HG02981 (cell line): Measurements from ENCODE around the gene PBX3.

ENCODE experiments used
- ATAC-seq: cut with Tn5 transposase; IDR thresholded peaks from one replicate; pipeline ENCODE4 v1.9.1; 2021; ENCODE audit warnings: mild to moderate bottlenecking, moderate library complexity; ENCODE audit not compliant: unreplicated experiment

The PBX3 gene

GRCh38 chr9:125968714-125969374 lies 221.7 kb downstream of the PBX3 start:
- no peak for ATAC-seq

- no peak for ATAC-seq
Measured at GRCh38 chr9:125969462-125969861, 222.3 kb downstream of the PBX3 start.

GRCh38 chr9:125969868-125970267 lies 222.7 kb downstream of the PBX3 start:
- ATAC-seq = no peak

GRCh38 chr9:125970340-125970739 lies 223.2 kb downstream of the PBX3 start:
- ATAC-seq = no peak

GRCh38 chr9:125971050-125971449 lies 223.9 kb downstream of the PBX3 start:
- ATAC-seq = no peak

- no peak for ATAC-seq
Measured at GRCh38 chr9:125972012-125972729, 225.0 kb downstream of the PBX3 start.

GRCh38 chr9:125973547-125973946 lies 226.4 kb downstream of the PBX3 start:
- ATAC-seq = no peak

GRCh38 chr9:125974705-125975104 lies 227.5 kb downstream of the PBX3 start:
- no peak for ATAC-seq

- ATAC-seq = no peak
Measured at GRCh38 chr9:125977223-125977622, 230.1 kb downstream of the PBX3 start.

- no peak for ATAC-seq
Measured at GRCh38 chr9:125979383-125979782, 232.2 kb downstream of the PBX3 start.

- no peak for ATAC-seq
Measured at GRCh38 chr9:125982798-125983406, 235.7 kb downstream of the PBX3 start.

GRCh38 chr9:125983681-125984080 lies 236.5 kb downstream of the PBX3 start:
- no peak for ATAC-seq

GRCh38 chr9:125984461-125984860 lies 237.3 kb downstream of the PBX3 start:
- ATAC-seq = no peak

GRCh38 chr9:125985142-125985997 lies 238.2 kb downstream of the PBX3 start:
- ATAC-seq = no peak

GRCh38 chr9:125985998-125986655 lies 239.0 kb downstream of the PBX3 start:
- no peak for ATAC-seq

- ATAC-seq = no peak
Measured at GRCh38 chr9:125986966-125987365, 239.8 kb downstream of the PBX3 start.

- ATAC-seq = no peak
Measured at GRCh38 chr9:125987420-125987819, 240.2 kb downstream of the PBX3 start.

GRCh38 chr9:125988479-125989050 lies 241.4 kb downstream of the PBX3 start:
- ATAC-seq = no peak

- no peak for ATAC-seq
Measured at GRCh38 chr9:125989090-125989501, 241.9 kb downstream of the PBX3 start.

- ATAC-seq = no peak
Measured at GRCh38 chr9:125989524-125990180, 242.5 kb downstream of the PBX3 start.
